ENCODE results near the gene RMDN3.

The RMDN3 gene

GRCh38 chr15:40754883-40755811, at the start of gene RMDN3:
Gene RMDN3 (minus strand): TSS chr15:40755254. CDS start chr15:40754783, 471 bp downstream.
- DNase-seq = peak; percentile 68

- no peak for DNase-seq
These were observed 48.6 kb upstream of the RMDN3 start for GRCh38 chr15:40803688-40804087.

- DNase-seq = no peak
These were observed 48.0 kb upstream of the RMDN3 start for GRCh38 chr15:40803076-40803475.

GRCh38 chr15:40799523-40799922, 44.5 kb upstream of the RMDN3 start:
- DNase-seq = no peak

GRCh38 chr15:40796512-40796911, 41.5 kb upstream of the RMDN3 start:
- no peak for DNase-seq

GRCh38 chr15:40796041-40796440, 41.0 kb upstream of the RMDN3 start:
- DNase-seq = no peak

- DNase-seq = no peak
These were observed 38.3 kb upstream of the RMDN3 start for GRCh38 chr15:40793216-40793989.

- no peak for DNase-seq
These were observed 37.3 kb upstream of the RMDN3 start for GRCh38 chr15:40792394-40792793.

GRCh38 chr15:40790718-40791117, 35.7 kb upstream of the RMDN3 start:
- DNase-seq = no peak

GRCh38 chr15:40789999-40790398, 34.9 kb upstream of the RMDN3 start:
- no peak for DNase-seq

- DNase-seq = no peak
These were observed 34.1 kb upstream of the RMDN3 start for GRCh38 chr15:40789119-40789518.

- no peak for DNase-seq
These were observed 32.9 kb upstream of the RMDN3 start for GRCh38 chr15:40787991-40788390.

- DNase-seq = no peak
These were observed 32.3 kb upstream of the RMDN3 start for GRCh38 chr15:40787344-40787841.

GRCh38 chr15:40785814-40786213, 30.8 kb upstream of the RMDN3 start:
- DNase-seq = no peak

GRCh38 chr15:40785164-40785563, 30.1 kb upstream of the RMDN3 start:
- no peak for DNase-seq

GRCh38 chr15:40782609-40783227, 27.7 kb upstream of the RMDN3 start:
- peak; percentile 26 for DNase-seq

- DNase-seq = no peak
These were observed 21.6 kb upstream of the RMDN3 start for GRCh38 chr15:40776537-40777141.

GRCh38 chr15:40775740-40776536, 20.9 kb upstream of the RMDN3 start:
- DNase-seq = no peak

- DNase-seq = no peak
These were observed 20.0 kb upstream of the RMDN3 start for GRCh38 chr15:40775007-40775406.

GRCh38 chr15:40773902-40774301, 18.8 kb upstream of the RMDN3 start:
- DNase-seq = no peak

GRCh38 chr15:40773496-40773895, 18.4 kb upstream of the RMDN3 start:
- DNase-seq = no peak

- DNase-seq = no peak
These were observed 17.0 kb upstream of the RMDN3 start for GRCh38 chr15:40772014-40772413.

Data from NCI-H524 treated with DMSO at 0.1 percent for 48 hours (cell line).